ENCODE data around the gene ERGIC3.
"Not testable (repeated sequence)": the region's sequence is repeated elsewhere in the genome, so short reads cannot be mapped to it uniquely, and the experiment has no call there.

Gene ERGIC3

DNA sequence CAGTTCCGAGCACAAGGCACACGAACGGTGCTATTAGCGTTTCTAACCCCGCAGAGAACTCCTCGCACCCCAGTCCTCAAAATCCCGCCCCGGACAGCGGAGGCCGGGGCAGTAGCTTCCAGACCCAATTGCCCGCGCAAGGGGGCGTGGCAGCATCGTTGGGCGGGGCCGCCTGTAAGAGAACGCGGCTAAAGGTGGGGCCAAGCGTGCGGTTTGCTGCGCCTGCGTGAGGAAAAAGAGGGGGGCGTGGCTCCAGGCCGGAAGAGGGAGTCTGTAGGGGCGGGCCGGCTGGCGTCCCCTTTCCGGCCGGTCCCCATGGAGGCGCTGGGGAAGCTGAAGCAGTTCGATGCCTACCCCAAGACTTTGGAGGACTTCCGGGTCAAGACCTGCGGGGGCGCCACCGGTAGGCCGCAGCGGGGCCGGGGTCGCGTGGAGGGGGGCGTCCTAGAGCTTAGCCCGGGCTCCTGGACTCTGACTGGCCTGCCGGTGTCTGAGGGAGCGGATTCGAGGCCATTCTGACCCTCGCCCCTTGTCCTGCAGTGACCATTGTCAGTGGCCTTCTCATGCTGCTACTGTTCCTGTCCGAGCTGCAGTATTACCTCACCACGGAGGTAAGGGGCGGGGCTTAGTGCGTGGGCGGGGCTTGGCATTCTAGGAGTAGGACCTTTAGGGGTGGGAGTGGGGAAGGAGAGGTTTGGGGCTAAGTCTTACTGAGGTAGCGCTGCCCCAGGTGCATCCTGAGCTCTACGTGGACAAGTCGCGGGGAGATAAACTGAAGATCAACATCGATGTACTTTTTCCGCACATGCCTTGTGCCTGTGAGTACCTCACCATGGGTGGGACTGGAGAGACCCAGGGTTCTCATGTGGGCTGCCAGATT lies at the start of gene ERGIC3:
Gene ERGIC3 (plus strand): TSS at position 296 of the 880 bp plus-strand sequence. CDS start 20 bp downstream, at position 316.
- peak; percentile 89 to 95 (median 94) for DNase-seq

DNA sequence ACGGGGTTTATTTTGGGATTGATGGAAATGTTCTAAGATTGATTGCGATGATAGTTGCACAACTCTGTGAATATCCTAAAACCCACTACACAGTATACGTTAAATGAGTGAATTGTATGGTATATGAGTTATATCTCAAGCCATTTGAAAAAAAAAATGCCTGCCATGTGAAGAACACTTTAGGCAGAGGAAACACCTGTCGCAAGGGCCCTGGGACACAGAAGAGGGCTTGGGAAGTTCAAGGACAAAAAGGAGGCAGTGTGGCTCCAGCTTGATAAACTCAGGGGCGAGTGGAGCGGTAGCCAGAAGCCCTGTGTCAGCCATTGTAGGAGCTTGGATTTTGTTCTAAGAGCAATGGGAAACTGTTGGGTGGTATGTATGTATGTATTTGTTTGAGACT lies 49.5 kb upstream of the ERGIC3 start:
- no peak for DNase-seq

DNA sequence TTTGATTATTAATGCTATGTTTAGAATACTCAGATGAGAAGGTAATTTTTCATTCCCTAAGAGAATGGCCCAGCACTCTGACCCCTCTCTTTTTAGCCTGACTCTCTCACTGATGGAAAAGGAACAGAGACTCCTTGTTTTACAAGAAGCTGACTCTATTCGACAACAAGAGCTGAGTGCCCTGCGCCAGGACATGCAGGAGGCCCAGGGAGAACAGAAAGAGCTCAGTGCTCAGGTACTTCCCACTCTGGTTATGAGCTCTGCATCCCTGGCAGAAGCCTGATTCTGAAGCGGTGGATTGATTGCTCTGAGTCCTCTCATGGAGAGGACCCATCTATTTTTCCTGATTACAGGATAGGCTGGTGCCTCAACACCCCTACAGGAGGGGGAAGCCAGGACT lies 45.4 kb upstream of the ERGIC3 start:
- DNase-seq = no peak

DNA sequence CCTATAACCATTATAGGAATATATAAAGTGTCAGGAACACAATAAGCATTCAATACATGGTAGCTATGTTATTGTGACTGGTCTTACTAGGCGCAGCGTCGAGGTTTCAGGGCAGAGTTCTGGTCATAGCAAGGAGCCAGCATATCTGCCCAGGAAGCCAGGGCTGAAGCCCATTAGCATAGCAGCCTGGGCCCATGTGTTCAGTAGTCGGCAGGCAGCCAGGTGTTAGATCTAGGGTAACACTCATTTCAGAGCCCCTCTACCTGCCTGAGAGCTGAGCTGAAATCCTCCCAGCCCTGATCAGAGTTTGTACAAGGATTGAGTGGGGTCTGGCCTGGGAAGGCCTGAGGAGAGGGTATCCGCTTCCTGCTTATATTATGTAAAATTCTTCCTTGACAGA lies 44.6 kb upstream of the ERGIC3 start:
- no peak for DNase-seq

DNA sequence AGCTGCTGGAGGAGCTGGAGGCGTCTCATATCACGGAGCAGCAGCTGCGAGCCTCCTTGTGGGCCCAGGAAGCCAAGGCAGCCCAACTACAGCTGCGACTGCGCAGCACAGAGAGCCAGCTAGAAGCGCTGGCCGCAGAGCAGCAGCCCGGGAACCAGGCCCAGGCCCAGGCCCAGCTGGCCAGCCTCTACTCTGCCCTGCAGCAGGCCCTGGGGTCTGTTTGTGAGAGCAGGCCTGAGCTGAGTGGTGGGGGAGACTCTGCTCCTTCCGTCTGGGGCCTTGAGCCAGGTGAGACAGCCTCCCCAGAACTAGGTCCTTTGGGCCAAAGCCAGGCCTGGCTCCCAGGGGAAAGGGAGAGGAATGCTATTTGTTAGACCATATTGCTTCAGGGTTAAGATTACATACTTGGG lies 44.1 kb upstream of the ERGIC3 start:
- no peak for DNase-seq

DNA sequence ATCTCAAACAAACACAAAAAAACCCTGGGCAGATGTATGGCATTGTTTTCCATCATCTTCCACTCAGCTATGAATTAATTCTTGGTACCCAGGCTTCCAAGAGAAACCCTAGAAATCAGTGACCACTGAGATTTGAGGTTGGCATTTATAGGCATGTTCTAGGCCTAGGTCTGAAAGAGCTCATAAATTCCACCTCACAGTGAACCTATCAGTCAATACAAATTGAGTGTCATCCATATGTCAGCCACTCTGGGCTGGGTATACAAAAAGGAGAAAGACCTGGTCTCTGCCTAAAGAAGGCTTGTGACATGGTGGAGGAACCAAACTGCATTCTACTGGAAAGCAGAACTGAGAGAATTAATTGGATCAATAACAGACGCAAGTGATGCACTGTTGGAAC lies 42.6 kb upstream of the ERGIC3 start:
- no peak for DNase-seq

DNA sequence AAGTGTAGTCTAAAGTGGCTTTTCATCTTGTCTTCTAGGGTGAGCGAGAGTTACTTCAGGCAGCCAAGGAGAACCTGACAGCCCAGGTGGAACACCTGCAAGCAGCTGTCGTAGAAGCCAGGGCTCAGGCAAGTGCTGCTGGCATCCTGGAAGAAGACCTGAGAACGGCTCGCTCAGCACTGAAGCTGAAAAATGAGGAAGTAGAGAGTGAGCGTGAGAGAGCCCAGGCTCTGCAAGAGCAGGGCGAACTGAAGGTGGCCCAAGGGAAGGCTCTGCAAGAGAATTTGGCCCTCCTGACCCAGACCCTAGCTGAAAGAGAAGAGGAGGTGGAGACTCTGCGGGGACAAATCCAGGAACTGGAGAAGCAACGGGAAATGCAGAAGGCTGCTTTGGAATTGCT lies 39.5 kb upstream of the ERGIC3 start:
- no peak for DNase-seq

DNA sequence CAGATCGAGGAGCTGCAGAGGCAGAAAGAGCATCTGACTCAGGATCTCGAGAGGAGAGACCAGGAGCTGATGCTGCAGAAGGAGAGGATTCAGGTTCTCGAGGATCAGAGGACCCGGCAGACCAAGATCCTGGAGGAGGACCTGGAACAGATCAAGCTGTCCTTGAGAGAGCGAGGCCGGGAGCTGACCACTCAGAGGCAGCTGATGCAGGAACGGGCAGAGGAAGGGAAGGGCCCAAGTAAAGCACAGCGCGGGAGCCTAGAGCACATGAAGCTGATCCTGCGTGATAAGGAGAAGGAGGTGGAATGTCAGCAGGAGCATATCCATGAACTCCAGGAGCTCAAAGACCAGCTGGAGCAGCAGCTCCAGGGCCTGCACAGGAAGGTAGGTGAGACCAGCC lies 38.6 kb upstream of the ERGIC3 start:
- no peak for DNase-seq

DNA sequence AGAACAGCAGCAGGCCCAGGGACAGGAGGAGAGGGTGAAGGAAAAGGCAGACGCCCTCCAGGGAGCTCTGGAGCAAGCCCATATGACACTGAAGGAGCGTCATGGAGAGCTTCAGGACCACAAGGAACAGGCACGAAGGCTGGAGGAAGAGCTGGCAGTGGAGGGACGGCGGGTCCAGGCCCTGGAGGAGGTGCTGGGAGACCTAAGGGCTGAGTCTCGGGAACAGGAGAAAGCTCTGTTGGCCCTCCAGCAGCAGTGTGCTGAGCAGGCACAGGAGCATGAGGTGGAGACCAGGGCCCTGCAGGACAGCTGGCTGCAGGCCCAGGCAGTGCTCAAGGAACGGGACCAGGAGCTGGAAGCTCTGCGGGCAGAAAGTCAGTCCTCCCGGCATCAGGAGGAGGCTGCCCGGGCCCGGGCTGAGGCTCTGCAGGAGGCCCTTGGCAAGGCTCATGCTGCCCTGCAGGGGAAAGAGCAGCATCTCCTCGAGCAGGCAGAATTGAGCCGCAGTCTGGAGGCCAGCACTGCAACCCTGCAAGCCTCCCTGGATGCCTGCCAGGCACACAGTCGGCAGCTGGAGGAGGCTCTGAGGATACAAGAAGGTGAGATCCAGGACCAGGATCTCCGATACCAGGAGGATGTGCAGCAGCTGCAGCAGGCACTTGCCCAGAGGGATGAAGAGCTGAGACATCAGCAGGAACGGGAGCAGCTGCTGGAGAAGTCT lies 37.9 kb upstream of the ERGIC3 start:
- DNase-seq = no peak

DNA sequence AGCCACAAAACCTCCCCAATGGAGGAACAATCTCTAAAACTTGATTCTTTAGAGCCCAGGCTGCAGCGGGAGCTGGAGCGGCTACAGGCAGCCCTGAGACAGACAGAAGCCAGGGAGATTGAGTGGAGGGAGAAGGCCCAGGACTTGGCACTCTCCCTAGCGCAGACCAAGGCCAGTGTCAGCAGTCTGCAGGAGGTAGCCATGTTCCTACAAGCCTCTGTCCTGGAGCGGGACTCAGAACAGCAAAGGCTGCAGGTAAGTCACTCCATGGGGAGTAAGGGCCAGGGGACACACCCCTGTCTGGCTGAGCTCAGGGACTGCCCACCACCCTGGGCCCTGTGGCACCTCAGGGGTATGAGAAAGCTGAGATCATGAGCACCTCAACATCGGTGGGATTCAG lies 37.1 kb upstream of the ERGIC3 start:
- DNase-seq = no peak

DNA sequence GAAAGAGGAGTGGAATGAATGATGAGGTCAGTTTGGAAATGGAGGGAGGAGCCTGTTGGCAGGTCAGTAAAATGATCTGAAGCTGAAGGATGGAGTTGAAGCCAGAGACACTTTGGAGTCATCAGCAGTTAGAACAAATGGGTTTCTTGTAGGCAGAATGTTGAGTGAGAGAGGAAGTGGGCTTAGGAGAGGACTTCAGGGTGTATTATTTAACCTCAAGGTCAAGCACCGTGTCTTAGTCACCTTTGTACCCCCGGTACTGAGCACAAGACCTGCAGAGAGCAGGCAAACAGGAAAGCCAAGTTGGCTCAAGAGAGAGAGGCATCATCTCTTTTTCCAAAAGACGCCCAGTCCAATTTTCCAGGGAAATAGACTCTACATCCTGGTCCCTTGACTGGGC lies 35.7 kb upstream of the ERGIC3 start:
- no peak for DNase-seq

DNA sequence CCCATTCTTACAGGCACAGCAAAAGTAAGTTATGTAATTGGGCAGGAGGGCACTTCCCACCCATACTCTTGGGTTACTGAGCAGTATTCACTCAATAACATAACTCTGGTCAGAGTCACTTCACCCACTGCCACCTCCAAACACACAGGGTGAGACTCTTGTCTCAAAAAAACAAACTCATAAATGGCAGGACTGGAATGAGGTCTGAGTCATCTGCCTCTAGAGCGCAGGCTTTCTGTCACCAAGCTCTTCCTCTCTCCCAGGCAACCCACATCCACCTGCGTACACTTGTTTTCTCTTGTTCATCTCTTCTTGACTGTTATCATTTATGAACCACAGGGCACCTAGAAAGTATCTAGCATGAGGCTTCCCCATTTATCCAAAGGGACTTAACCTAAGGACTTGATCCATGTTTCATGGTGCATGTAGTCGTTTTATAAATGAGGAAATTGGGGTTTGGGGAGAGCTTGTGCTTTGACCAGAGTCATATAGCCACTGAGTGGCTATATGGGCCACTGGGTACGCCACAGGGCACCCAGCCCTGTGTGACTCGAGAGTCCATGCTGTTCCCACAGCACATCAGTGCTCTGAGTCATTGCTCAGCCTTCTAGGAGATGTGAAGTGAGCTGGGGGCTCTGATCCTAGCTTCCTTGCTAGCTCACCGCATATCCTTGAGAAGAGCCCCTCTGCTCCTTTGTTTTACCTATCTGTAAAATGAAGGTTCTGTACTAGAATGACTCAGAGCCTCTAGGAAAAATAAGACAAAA lies 34.8 kb upstream of the ERGIC3 start:
- DNase-seq = no peak

DNA sequence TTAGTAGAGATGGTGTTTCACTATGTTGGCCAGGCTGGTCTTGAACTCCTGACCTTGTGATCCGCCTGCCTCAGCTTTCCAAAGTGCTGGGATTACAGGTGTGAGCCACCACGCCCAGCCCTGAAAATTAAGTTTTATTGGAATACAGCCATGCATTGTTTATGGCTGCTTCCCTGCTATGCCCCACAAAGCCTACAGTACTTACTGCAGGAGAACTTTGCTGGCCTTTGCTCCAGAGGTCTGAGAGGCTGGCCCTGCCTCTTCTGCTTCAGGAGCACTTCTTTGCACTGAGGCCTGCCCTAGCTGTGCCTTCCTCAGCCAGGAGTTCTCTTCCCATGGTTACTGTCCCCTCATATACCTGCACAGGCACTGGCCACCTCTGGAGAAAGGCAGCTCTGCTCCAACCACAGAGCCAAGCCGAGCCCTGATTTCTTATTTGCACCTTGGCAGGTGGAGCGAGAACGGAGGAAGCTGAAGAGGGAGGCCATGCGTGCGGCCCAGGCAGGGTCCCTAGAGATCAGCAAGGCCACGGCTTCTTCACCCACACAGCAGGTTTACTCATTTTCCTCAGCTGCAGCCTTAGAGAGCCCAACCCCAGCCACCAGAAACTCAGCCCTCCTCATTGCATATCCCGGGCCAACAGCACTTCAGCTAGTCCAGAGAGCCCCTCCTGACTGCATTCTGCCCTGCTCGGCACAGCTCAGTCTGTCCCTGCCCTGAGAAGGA lies 33.2 kb upstream of the ERGIC3 start:
- no peak for DNase-seq

DNA sequence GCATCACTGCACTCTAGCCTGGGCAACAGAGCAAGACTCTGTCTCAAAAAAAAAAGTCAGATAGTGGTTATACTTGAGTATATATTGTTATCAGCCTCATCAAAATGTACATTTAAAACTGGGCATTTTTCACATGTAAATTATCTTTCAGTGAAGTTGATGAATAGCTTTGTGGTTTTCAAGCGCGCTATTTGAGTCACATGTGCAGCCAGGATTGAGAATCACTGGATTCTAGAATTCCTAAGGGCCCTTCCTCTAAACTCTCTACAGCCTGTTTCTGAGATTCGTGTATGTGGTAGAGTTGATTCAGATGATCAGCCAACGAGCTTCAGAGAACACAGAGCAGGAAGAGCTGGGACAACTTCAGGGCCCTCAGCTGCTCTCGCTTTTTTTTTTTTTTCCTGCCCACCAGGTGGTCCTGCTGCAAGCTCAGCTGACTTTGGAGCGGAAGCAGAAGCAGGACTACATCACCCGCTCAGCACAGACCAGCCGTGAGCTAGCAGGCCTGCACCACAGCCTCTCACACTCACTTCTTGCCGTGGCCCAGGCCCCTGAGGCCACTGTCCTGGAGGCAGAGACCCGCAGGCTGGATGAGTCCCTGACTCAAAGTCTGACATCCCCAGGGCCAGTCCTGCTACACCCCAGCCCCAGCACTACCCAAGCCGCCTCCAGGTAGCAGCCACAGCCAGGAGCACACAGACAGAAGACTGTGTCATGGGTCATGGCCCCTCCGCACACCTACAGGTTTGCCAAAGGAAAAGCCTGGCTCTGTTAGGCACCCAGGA lies 30.7 kb upstream of the ERGIC3 start:
- no peak for DNase-seq

DNA sequence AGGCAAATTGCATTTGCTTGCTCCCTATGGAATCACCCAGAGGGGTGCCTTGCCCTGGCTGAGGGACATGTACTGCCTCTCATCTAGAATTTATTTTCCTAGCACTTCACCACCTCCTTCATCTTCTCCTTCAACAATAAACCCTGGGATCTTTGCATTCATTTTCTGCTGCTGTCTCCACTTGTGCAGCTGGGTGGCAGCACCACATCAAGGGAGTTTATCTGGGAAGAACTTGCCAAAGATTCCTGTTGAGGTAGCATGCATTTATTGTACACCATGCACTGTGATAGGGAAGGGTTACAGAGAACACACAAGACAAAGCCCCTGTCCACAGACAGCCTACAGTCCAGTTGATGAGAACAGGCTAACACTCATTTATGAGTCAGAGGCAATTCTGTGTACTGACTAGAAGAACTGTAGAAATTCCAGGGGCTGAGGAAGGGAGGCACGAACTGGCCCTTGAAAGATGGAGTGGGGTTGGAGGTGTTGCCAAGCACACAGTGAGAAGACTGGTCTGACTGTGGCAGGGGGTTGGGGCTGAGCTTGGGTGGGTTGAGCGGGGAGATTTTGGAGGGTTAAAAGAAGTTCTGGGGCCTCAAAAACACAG lies 30.0 kb upstream of the ERGIC3 start:
- DNase-seq = no peak

DNA sequence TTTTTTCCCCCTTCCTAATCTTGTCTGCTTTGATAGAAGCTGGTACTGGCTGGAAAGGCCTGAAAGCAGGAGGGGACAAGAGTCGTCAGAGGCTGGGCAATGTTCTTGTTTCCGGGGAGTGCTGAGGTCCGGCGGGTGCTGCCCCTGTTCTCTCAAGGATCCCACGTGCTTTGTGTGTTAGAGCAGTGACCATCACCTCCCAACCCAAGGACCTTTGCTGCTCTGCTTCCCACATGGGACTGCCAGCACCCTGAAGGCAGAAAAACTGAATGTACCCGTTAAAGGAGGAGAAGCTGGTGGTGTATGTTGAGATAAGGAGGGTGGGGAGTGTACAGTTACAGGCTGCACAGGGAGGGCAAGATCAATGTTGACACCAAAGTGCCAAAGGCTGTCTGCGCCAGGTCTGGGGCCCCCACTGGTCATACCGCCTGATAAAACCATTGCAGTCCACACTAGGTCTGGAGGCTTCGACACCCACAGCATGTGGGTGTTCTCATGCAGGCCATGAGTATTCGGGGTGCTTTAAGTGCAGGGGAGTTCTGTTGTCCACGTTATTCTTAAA lies 27.4 kb upstream of the ERGIC3 start:
- no peak for DNase-seq

DNA sequence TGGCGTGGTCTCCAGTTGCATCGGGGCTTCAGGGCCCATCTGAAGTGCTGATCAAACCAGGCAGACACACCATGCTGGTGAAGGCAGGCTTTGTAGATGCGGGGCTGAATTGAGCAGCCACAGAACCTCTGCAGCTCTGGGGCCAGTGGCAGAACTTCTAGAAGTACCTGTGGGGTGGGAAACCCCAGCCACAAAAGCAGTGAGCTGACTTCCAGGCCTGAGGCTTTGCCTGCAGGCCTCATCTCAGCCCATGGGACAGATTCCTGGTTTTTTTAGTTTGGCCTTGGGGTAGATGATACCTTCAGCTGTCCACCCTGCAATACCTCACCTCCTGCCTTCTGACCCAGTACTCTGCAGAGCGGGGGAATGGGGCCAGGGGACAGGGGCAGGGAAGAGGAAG lies 26.5 kb upstream of the ERGIC3 start:
- no peak for DNase-seq

DNA sequence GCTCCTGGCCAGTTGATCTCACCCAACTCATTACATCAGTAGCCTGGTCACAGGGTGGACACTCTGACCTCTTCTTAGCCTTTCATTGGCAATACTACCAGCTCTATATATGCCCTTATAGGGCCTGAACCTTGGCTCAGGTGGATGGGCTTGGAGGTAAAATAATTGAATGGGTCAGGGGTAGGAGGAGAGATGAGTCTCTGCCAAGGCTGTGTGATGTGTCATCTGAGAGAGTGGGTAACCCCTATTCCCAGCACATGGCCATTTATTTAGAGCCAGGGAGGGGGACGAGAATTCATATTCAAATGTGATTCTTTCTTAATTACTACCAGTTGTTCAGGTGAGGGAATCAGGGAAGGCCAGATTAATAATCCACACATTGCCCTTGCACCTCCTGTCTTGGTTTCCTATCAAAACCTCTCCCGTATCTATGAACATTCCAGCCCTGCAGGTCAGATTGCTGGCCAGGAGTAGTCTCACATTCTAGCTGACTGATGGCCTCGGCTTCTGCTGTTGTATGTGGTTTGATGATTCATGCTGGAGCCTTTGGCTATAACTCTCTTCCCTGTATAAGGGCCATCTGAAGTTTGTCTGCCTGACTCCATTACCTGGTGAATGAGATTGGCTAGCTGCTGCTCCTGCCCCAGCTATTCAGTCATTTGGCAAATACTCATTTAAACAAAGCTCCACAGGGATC lies 25.8 kb upstream of the ERGIC3 start:
- DNase-seq = no peak

DNA sequence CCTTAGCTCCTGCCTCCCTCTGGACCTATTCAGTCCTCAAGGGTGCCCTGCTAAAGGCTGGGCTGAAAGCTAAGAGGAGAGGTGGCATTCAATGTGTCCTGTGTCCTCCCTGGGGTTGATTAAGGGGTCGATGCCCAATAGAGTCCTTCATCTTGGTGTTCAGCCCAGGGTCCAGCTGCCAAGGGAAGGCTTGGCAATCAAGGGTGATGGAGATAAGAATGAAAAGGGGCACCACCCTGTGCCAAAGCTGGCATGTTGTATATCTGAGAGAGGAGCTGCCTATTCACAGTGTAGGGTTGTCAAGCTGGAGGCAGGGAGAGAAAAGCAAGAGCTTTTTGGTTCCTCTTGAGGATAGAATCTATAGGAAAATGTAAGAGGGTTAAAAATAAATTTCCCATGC lies 24.8 kb upstream of the ERGIC3 start:
- DNase-seq = no peak

DNA sequence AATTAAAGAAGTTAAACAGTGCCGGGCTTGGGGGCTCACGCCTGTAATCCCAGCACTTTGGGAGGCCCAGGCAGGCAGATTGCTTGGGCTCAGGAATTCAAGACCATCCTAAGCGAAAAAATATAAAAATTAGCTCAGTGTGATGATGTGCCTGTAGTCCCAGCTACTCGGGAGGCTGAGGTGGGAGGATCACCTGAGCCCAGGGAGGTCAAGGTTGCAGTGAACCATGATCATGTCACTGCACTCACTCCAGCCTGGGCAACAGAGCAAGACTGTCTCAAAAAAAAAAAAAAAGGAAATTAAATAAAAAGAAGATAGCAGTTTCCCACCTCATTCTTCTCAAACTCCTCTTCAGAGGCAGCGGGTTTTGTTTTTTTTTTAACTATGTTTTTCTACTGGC lies 24.1 kb upstream of the ERGIC3 start:
- not testable (repeated sequence) for DNase-seq

DNA sequence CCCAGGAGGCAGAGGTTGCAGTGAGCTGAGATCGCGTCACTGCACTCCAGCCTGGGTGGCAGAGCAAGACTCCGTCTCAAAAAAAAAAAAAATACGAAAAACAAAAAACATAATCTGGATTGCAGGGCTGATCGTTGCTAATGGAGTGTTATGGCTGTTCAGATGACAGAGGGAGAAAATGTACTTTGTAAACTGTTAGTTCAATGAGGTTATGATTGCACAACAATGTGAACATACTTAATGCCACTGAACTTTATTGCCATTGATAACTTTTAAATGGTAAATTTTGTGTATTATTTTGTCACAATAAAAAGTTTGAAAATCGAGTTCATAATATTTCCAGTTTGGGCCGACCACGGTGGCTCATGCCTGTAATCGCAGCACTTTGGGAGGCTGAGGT lies 22.9 kb upstream of the ERGIC3 start:
- no peak for DNase-seq

Data from activated naive CD4-positive, alpha-beta T cell (primary cell).